Hepatocyte (in vitro differentiated cells): Measurements from ENCODE around the gene SMIM35. TPM values are rescaled to one million over a fixed set of nuclear protein-coding genes. Genes with fewer than 3 reads are reported as not detected.

Source experiments
- DNase-seq: peaks from one replicate; pipeline ENCODE4 v3.0.0-alpha.2; 2016; ENCODE audit warnings: low spot score
- H2AFZ ChIP-seq: fragments of 200-600 bp; sonication (generic); 2 replicates; pipeline ENCODE4 v1.6.0; 2016; ENCODE audit warnings: antibody characterized with exemption, mild to moderate bottlenecking
- H3K27ac ChIP-seq: fragments of 200-600 bp; sonication (generic); 2 replicates; pipeline ENCODE4 v1.5.1; 2016; ENCODE audit warnings: mild to moderate bottlenecking
- H3K27me3 ChIP-seq: fragments of 200-600 bp; sonication (generic); 2 replicates; pipeline ENCODE4 v1.6.1; 2016
- H3K36me3 ChIP-seq: fragments of 200-600 bp; sonication (generic); replicated peaks from 2 replicates; pipeline ENCODE4 v1.5.1; 2016; ENCODE audit warnings: low read depth; ENCODE audit not compliant: insufficient read depth
- H3K4me1 ChIP-seq: fragments of 200-600 bp; sonication (generic); 2 replicates; pipeline ENCODE4 v1.5.1; 2016; ENCODE audit warnings: mild to moderate bottlenecking, moderate library complexity; ENCODE audit not compliant: insufficient read depth
- H3K4me2 ChIP-seq: fragments of 200-600 bp; sonication (generic); 2 replicates; pipeline ENCODE4 v1.6.0; 2016
- H3K4me3 ChIP-seq: fragments of 200-600 bp; sonication (generic); 2 replicates; pipeline ENCODE4 v1.5.1; 2016; ENCODE audit warnings: mild to moderate bottlenecking
- H3K79me2 ChIP-seq: fragments of 200-600 bp; sonication (generic); 2 replicates; pipeline ENCODE4 v1.6.0; 2017; ENCODE audit warnings: mild to moderate bottlenecking
- H3K9me2 ChIP-seq: fragments of 200-600 bp; sonication (generic); replicated peaks from 2 replicates; pipeline ENCODE4 v1.6.0; 2017; ENCODE audit warnings: mild to moderate bottlenecking; ENCODE audit not compliant: insufficient read depth
- H3K9me3 ChIP-seq: fragments of 200-600 bp; sonication (generic); 2 replicates; pipeline ENCODE4 v1.5.1; 2016; ENCODE audit warnings: low read depth, mild to moderate bottlenecking
- H4K20me1 ChIP-seq: fragments of 200-600 bp; sonication (generic); 2 replicates; pipeline ENCODE4 v1.6.0; 2016; ENCODE audit warnings: mild to moderate bottlenecking; ENCODE audit not compliant: insufficient read depth, poor library complexity, severe bottlenecking
- CTCF ChIP-seq: fragments of 200-600 bp; sonication (generic); IDR thresholded peaks from 2 replicates; pipeline ENCODE4 v1.5.1; 2016; ENCODE audit warnings: antibody characterized with exemption, mild to moderate bottlenecking; ENCODE audit not compliant: poor library complexity
- EZH2 ChIP-seq: fragments of 200-600 bp; sonication (generic); IDR thresholded peaks from 2 replicates; pipeline ENCODE4 v1.6.1; 2016; ENCODE audit warnings: antibody characterized with exemption, mild to moderate bottlenecking, borderline replicate concordance
- EZH2phosphoT487 ChIP-seq: fragments of 200-600 bp; sonication (generic); IDR thresholded peaks from one replicate; pipeline ENCODE4 v1.6.1; 2018; ENCODE audit warnings: antibody characterized with exemption, mild to moderate bottlenecking, low read depth, moderate library complexity; ENCODE audit not compliant: unreplicated experiment, severe bottlenecking
- WGBS: methylation state at CpG from one replicate; pipeline ENCODE4 v1.1.6; 2016; ENCODE audit warnings: low lambda C conversion rate; ENCODE audit errors: missing lambda C conversion rate; 5-methylcytosine and 5-hydroxymethylcytosine counted together
- polyA plus RNA-seq: library from polyadenylated mRNA; unstranded; fragments of >200 nt; fragmentation: Nextera tagmentation; extraction: Ambion mirVana; gene quantifications from 2 replicates; pipeline ENCODE4 v1.2.1, GENCODE V29; 2016
- total RNA-seq: library from RNA; depleted of rRNA; stranded (reverse); fragments of >200 nt; gene quantifications from 2 replicates; pipeline ENCODE4 v1.2.3, GENCODE V29; 2014

Gene SMIM35
- total and polyA plus RNA-seq, 2 experiments from 2014 or later = 0.03 TPM; not detected in 1

- no peaks in the 10 kb centered on the region for H3K9me3 ChIP-seq
- no peaks in the 10 kb centered on the region for H3K4me1 ChIP-seq
- 88% methylated on average over 9 of the region's 9 CpGs for WGBS
- H4K20me1 ChIP-seq = no peaks in the 10 kb centered on the region
- DNase-seq = no peak
- H3K27me3 ChIP-seq = no peaks in the 10 kb centered on the region
- no peak overlapping the region for H3K4me2 ChIP-seq
- no peaks in the 10 kb centered on the region for H3K9me2 ChIP-seq
- TF ChIP-seq EZH2 (no peak), CTCF (no peak), EZH2phosphoT487 (no peak)
- no peak overlapping the region for H3K27ac ChIP-seq
- H3K36me3 ChIP-seq = no peaks in the 10 kb centered on the region
- H2AFZ ChIP-seq = no peak overlapping the region
- H3K79me2 ChIP-seq = no peaks in the 10 kb centered on the region
- H3K4me3 ChIP-seq = no peak overlapping the region
These were observed 31.2 kb upstream of the SMIM35 start for GRCh38 chr11:118117790-118118601.

GRCh38 chr11:118115048-118115447 lies 28.3 kb upstream of the SMIM35 start:
- 92% methylated on average over 7 of the region's 7 CpGs for WGBS
- Histone ChIP-seq H3K27me3 (no peaks in the 10 kb centered on the region), H3K9me3 (no peaks in the 10 kb centered on the region), H3K4me1 (peaks cover 3% of the 10 kb centered on the region), H3K4me2 (no peak overlapping the region), H2AFZ (no peak overlapping the region), H4K20me1 (no peaks in the 10 kb centered on the region), H3K36me3 (no peaks in the 10 kb centered on the region), H3K79me2 (no peaks in the 10 kb centered on the region), H3K9me2 (no peaks in the 10 kb centered on the region), H3K4me3 (no peak overlapping the region), H3K27ac (no peak overlapping the region)
- DNase-seq = no peak
- no peak for TF ChIP-seq EZH2phosphoT487

GRCh38 chr11:118114266-118114665 lies 27.5 kb upstream of the SMIM35 start:
- Histone ChIP-seq H3K4me2 (no peak overlapping the region), H3K79me2 (no peaks in the 10 kb centered on the region), H3K4me3 (no peak overlapping the region), H4K20me1 (no peaks in the 10 kb centered on the region), H3K9me3 (no peaks in the 10 kb centered on the region), H3K9me2 (no peaks in the 10 kb centered on the region), H3K4me1 (peaks cover 3% of the 10 kb centered on the region), H3K27ac (no peak overlapping the region), H2AFZ (no peak overlapping the region), H3K27me3 (no peaks in the 10 kb centered on the region), H3K36me3 (no peaks in the 10 kb centered on the region)
- DNase-seq = no peak
- WGBS = 67% methylated on average over 1 of the region's 1 CpG
- TF ChIP-seq EZH2phosphoT487 = no peak
- TF ChIP-seq EZH2 = no peak

GRCh38 chr11:118112711-118113430 lies 26.1 kb upstream of the SMIM35 start:
- no peaks in the 10 kb centered on the region for H3K9me3 ChIP-seq
- WGBS = 90% methylated on average over 11 of the region's 11 CpGs
- no peak overlapping the region for H2AFZ ChIP-seq
- peaks cover 3% of the 10 kb centered on the region for H3K4me1 ChIP-seq
- H3K4me3 ChIP-seq = no peak overlapping the region
- no peaks in the 10 kb centered on the region for H3K27me3 ChIP-seq
- no peaks in the 10 kb centered on the region for H3K36me3 ChIP-seq
- DNase-seq = no peak
- TF ChIP-seq CTCF = no peak
- no peak for TF ChIP-seq EZH2
- no peak for TF ChIP-seq EZH2phosphoT487
- H3K27ac ChIP-seq = no peak overlapping the region
- no peaks in the 10 kb centered on the region for H3K79me2 ChIP-seq
- H3K4me2 ChIP-seq = no peak overlapping the region
- H3K9me2 ChIP-seq = no peaks in the 10 kb centered on the region
- H4K20me1 ChIP-seq = no peaks in the 10 kb centered on the region
